HG03066 (cell line): Measurements from ENCODE around the gene ADAMTS20.
"Not testable (repeated sequence)": the region's sequence is repeated elsewhere in the genome, so short reads cannot be mapped to it uniquely, and the experiment has no call there.

Experiments
- ATAC-seq: cut with Tn5 transposase; IDR thresholded peaks from one replicate; pipeline ENCODE4 v1.9.1; 2021; ENCODE audit warnings: low read depth; ENCODE audit not compliant: unreplicated experiment

ADAMTS20 gene

GRCh38 chr12:43370263-43370662 lies 181.7 kb downstream of the ADAMTS20 start:
- ATAC-seq: no peak

GRCh38 chr12:43362910-43363694 lies 188.9 kb downstream of the ADAMTS20 start:
- no peak for ATAC-seq

GRCh38 chr12:43361031-43361710 lies 190.8 kb downstream of the ADAMTS20 start:
- no peak for ATAC-seq

- ATAC-seq: not testable (repeated sequence)
These were observed 192.0 kb downstream of the ADAMTS20 start for GRCh38 chr12:43360001-43360400.

GRCh38 chr12:43357141-43357540 lies 194.9 kb downstream of the ADAMTS20 start:
- ATAC-seq: no peak

- ATAC-seq: no peak
These were observed 200.0 kb downstream of the ADAMTS20 start for GRCh38 chr12:43352001-43352400.

GRCh38 chr12:43349863-43350262 lies 202.1 kb downstream of the ADAMTS20 start:
- no peak for ATAC-seq

GRCh38 chr12:43348221-43348620 lies 203.8 kb downstream of the ADAMTS20 start:
- ATAC-seq: no peak

- ATAC-seq: no peak
These were observed 205.0 kb downstream of the ADAMTS20 start for GRCh38 chr12:43347026-43347425.

- no peak for ATAC-seq
These were observed 207.0 kb downstream of the ADAMTS20 start for GRCh38 chr12:43345023-43345422.

- not testable (repeated sequence) for ATAC-seq
These were observed 210.2 kb downstream of the ADAMTS20 start for GRCh38 chr12:43341785-43342313.

- peak; percentile 48 for ATAC-seq
These were observed 213.0 kb downstream of the ADAMTS20 start for GRCh38 chr12:43338848-43339526.

- ATAC-seq: peak; percentile 63
These were observed 214.2 kb downstream of the ADAMTS20 start for GRCh38 chr12:43337571-43338444.

GRCh38 chr12:43336962-43337555 lies 214.9 kb downstream of the ADAMTS20 start:
- no peak for ATAC-seq

- ATAC-seq: no peak
These were observed 218.4 kb downstream of the ADAMTS20 start for GRCh38 chr12:43333644-43334043.

- no peak for ATAC-seq
These were observed 218.9 kb downstream of the ADAMTS20 start for GRCh38 chr12:43332977-43333640.

GRCh38 chr12:43331935-43332334 lies 220.1 kb downstream of the ADAMTS20 start:
- no peak for ATAC-seq

GRCh38 chr12:43329375-43329774 lies 222.6 kb downstream of the ADAMTS20 start:
- ATAC-seq: no peak

GRCh38 chr12:43325786-43326185 lies 226.2 kb downstream of the ADAMTS20 start:
- no peak for ATAC-seq
